Epithelial cell of prostate (primary cell): ENCODE measurements around the gene MMP12.
"Not testable (repeated sequence)": the region's sequence is repeated elsewhere in the genome, so short reads cannot be mapped to it uniquely, and the experiment has no call there.

Source experiments
- DNase-seq: peaks from one replicate; pipeline ENCODE4 v3.0.0-alpha.2; 2011; ENCODE audit warnings: low read depth, low spot score
- H3K27ac ChIP-seq: fragments of 450-650 bp; 2 replicates; pipeline ENCODE4 v1.5.1; 2017; ENCODE audit warnings: mild to moderate bottlenecking

MMP12 gene

DNA sequence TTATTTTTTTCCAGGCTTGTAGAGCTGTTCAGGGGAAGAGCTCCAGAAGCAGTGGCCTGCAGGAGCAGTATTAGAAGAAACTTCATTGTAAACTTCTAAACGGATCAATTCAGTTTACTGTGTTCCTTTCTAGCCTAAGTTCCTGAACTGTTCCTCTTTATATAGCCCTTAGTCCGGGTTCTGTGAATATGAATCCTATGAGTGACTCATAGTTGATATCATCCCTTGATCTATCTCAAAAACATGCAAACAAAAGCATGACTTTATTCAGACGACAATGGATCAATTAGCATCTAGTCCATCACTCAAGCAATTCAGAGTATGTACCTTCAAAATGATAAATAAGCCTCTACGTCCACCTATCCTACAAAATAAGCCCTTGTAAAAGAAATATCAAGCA is at the start of gene MMP12:
TSS of gene MMP12 (minus strand) at position 131 of the 400 bp plus-strand sequence. CDS start at position 86, 45 bp downstream.
- DNase-seq = no peak
- H3K27ac ChIP-seq = no peak within 1 kb of the TSS

DNA sequence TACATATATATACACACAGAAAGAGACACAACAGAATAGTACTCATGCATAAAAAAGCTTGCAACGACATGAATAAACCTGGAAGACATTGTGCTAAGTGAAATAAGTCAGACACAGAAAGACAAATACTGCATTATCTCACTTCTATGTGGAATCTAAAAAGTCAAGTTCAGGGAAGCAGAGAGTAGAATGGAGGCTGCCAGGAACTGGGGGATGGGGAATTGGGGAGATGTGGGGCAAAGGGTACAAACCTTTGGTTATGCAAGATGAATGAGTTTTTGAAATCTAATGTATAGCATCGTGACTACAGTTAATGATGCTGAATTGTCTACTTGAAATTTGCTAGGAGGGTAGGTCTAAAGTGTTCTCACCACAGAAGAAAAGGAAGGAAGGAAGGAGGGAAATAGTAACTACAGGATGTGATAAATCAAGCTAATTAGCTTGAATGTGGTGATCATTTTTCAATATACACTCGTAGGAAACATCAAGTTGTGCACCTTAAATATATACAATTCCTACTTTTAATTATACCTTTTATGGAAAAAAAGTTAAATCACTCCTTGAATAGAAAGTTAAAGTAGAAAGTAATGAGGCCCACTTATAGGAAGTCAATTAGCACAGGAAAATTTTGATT is 46.9 kb upstream of the MMP12 start:
- H3K27ac ChIP-seq = no peak overlapping the region

DNA sequence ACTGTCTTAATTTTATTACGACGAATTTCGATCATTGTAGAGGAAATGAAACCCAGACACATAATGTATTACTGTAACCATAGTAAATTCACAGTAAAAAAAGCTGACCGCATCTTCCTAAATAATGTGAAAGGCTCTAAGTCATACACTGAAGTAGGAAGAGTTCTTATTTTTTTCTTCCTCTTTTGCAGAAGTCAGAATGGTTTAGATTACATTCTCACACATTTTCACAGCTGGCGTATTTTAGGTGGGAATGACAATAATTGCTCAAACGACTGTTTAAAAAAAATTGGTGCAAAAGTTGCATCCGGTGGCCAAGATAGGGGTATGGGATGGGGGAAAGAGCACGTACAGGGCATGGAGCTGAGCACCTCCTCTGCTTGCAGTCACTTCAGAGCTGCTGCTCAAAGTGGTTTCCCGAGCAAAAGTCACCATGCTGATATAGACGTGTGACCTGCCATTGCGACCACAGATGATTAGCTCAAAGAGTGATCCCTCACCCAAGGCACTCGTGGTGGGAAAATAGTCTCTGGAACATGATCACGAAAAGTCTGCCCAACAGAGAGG is 45.4 kb upstream of the MMP12 start:
- no peak for DNase-seq

More for the DNA sequence above, 46.9 kb upstream of the MMP12 start:
- no peak for DNase-seq

DNA sequence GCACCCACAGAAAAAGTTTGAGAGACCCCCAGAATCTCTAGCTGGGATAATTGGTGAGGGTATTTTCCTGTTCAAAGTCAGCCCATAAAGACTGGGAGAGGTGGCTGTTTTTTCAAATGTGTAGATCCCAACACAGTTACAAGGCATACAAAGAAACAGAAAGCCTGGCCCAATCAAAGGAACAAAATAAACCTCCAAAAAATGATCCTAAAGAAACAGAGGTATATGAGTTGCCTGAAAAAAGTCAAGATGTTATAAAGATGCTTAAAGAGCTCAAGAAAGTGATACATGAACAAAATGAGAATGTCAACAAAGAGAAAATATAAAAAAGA is 40.2 kb upstream of the MMP12 start:
- no peak overlapping the region for H3K27ac ChIP-seq
- DNase-seq = no peak

More for the DNA sequence above, 45.4 kb upstream of the MMP12 start:
- H3K27ac ChIP-seq = no peak overlapping the region

DNA sequence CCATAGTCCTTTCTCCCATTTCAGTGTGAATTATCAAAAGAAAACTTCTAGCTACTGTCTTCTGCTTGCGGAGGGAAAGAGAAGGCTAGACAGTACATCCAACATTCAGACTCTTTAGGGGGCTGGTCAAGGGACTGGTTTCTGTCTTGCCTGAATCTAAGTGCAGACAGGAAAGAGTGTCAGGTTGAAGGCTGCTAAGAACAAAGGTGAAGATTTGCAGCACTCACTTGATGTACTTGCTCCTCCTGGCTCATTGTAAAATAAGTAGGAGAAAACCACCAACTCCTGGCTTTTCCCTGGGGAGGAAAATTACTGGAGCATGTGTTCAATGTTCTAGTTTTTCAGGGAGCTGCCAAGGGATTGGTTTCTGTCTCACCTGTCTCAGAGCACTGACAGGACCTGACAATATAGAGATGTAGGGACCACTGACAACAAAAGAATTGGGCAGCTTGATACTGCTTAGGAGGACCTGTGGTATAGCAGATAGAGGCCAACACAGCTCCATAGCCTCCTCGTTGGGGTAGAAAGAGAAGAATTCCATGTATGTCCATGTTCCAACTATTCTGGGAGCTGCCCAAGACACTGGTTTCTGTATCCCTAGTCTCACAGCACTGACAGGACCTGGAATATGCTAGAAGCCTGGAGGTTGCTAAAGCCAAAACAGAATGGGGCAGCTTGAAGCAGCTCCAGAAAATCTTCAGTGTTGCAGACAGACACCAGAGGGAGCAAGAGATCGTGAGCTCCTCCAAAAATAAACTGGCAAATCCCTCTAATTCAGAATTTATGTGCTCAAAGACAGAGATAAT is 39.7 kb upstream of the MMP12 start:
- no peak overlapping the region for H3K27ac ChIP-seq
- no peak for DNase-seq

DNA sequence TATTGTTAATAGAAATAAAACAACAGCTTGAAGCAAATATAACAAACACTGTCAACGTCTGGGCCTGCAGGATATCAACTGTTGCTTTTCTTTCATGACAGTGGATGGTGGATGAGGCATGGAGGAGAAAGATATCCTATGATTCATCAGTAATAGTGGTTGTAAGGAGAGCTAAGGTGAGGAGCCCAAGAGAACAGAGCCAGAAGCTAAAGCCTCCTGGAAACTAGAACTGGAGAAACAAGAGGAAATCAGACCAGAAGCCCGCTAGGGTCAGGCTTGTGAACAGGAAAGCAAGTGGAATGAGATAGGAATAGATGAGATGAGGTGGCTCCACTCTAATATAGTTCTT is 37.7 kb upstream of the MMP12 start:
- DNase-seq = peak; percentile 14
- H3K27ac ChIP-seq = peak overlapping the region; percentile 85

DNA sequence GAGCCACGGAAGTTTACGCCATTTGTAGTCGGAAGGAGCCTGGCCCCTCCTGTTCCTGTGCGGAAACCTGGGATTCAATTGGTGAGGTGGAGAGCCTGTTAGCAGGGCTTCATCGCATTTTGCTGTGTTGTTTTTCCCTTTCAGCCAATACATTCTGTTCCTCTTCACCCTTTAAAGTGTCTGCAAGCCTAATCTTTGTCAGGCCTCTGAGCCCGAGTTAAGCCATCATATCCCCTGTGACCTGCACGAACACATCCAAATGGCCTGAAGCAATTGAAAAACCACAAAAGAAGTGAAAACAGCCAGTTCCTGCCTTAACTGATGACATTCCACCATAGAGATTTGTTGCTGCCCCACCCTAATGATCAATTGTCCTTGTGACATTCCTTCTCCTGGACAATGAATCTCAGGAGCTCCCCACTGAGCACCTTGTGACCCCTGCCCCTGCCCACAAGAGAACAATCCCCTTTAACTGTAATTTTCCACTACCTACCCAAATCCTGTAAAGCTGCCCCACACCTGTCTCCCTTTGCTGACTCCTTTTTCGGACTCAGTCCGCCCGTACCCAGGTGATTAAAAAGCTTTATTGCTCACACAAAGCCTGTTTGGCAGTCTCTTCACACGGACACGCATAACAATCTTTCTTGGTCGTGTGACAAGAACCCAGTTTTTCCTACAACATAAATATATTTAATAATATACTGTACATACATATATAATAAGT is 37.1 kb upstream of the MMP12 start:
- no peak for DNase-seq
- peak overlapping the region; percentile 85 for H3K27ac ChIP-seq

DNA sequence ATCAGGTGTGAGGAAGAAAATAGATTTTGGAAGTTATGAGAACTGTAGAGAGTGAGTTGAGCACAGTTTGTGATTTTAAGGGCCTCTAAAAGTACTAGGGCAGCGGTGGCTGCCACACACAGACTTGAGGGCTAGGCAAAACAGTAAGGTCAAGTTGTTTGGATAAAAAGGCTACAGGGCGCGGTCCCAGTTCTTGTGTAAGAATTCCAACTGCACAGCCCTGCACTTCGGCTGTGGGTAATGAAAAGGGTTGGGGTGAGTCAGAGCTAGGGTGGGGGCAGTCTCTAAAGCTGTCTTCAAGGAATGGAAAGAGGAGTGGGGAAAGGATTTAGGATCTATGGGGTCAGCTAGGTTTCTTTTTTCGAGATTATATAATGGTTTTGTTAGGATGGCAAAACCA is 31.1 kb upstream of the MMP12 start:
- not testable (repeated sequence) for DNase-seq

DNA sequence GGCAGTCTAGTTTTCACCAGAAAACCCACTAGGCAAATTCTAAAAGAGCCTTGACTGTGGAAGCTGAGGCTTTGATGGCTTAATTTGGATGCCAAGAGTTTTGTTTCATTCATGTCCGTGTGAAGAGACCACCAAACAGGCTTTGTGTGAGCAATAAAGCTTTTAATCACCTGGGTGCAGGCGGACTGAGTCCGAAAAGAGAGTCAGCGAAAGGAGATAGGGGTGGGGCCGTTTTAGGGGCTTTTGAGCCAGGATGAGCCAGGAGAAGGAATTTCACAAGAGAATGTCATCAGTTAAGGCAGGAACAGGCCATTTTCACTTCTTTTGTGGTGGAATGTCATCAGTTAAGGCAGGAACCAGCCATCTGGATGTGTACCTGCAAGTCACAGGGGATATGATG is 29.1 kb upstream of the MMP12 start:
- not testable (repeated sequence) for DNase-seq, H3K27ac ChIP-seq

More for the DNA sequence above, 31.1 kb upstream of the MMP12 start:
- not testable (repeated sequence) for H3K27ac ChIP-seq

DNA sequence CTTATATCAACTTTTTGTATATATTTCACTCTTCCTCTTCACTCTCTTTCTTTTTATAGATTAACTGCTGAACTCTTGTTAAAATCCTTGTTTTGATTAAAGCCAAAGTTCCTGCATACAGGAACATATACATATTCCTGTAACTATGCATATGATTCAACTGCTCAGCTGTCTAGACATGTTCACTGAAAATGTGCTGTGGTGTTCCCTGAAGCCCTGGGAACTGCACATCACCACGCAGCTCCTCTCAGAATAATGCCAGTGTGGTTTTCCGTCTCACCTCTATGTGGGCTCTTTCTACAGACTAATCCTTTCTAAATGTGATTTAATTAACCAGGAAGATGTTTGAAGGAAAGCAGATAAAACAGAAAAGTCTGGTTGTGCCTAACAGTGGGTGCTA is 25.6 kb upstream of the MMP12 start:
- H3K27ac ChIP-seq = peak overlapping the region; percentile 38
- DNase-seq = peak; percentile 68

DNA sequence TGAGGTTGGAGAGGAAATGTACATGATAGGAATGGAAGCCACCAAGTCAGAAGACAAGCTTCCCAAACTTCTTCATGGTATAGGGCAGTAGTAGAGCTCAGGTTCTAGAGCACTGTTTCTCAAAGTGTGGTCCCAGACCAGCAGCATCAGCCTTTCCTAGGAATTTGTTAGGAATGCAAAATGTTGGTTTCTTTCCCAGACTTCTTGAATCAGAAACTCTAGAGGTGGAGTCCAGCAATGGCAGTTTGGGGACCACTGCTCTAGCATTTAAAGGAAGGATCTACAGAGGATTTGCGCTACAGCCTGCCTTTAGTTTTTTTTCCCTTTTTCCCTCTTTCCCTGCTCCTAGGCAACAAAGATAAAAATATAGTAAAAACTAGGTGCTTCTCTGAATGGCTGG is 17.0 kb upstream of the MMP12 start:
- DNase-seq = no peak
- H3K27ac ChIP-seq = no peak overlapping the region

DNA sequence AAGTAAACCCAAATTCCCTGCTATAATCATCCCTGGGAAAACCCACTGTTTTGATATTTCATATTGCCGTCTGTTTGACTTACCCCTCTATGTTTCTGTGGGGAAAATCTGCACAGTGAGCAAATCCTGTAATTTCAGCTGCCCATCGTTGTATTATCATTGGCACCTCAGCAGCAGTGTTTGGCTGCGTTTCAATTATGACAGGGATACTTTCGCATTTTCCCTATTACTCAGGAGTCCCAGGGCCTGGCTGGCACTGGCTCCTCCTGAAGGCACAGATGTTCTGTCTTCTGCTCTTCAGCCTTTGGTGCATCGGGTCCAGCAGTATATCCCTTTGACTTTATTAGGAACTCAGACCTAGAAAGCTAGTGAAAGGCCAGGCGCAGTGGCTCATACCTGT is 12.2 kb upstream of the MMP12 start:
- no peak overlapping the region for H3K27ac ChIP-seq
- no peak for DNase-seq

DNA sequence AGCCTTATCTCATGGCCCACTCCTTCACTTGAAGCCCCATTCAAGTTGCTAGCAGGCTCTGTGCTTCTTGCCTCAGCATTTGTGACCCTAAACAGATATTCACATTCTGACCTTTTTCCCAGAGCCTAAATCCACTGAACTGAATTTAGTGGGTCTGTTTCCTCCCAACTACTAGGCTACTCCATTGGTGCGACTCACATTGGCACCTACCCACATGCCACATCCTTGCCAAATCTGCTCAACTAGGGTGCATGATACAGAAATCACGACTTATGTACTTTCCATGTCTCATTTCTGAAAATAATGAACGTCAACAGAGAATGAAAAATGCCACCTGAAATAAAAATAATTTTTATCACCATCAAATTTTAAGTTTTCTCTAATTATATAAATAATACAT is 8.4 kb upstream of the MMP12 start:
- H3K27ac ChIP-seq = peak overlapping the region; percentile 19
- no peak for DNase-seq

DNA sequence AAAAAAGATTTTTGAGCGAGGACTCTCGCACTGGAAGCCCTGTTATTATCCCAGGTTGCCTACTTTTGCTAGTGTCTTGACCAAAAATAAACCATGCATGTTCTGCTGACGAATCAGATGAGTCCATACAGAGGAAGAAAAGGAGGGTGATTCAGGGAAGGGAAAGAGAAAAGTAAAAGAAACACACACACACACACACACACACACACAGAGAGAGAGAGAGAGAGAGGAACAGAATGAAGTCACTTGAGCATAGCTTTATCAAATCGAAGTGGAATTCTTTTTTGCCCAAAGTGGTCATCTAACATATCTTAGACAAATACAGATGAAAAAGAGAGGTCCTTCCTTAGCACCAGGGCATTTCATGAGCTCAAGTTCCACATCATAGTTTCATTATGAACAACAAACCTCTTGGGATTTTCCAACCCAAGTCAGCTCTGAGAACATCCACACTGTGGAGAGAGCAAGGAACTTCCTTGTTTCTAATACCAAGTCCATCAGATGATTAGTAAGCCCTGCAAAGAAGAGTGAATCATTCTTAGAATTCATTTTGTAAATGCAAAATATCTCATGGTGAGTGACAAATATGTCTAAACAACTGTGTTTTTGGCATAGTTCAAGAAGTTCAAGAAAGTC is 7.7 kb upstream of the MMP12 start:
- peak; percentile 48 for DNase-seq
- peak overlapping the region; percentile 19 for H3K27ac ChIP-seq

DNA sequence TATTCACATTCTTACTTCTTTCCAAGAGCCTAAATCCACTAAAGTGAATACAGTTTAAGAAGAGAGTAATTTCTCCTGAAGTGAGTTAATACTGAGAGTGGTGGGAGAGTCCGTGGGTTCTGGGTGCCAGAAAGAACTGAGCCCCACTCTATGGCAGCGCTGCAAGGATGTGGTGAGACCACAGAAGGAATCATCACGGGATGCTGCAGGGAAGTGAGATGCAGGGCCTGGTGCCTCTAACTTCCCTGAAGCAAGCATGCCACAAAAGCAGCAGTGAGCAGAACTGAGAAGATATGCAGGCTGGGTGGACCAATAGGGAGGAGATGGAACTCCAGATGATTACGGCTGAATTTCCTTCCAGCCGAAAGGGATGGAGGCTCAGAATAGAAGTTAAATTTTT is 5.0 kb upstream of the MMP12 start:
- H3K27ac ChIP-seq = no peak overlapping the region
- no peak for DNase-seq

DNA sequence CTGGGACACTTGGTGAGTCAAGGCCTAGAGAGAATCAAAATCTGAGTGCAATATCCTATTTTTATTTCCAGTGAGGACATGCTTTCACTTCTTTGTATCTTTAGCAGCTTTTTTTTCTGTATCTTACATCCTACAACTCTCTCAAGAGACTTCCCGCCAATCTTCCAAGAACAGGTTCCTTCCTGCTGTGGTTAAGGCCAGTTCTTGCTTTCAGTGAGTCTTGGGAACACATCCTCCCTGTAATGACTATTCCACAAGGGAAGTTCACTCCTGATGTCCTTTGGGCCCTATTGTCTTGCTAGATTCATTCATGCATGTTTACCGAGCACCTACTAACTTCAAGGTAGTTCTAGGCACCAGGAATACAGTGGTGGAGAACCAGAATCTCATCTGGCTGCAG is 3.8 kb upstream of the MMP12 start:
- H3K27ac ChIP-seq = no peak overlapping the region
- no peak for DNase-seq

DNA sequence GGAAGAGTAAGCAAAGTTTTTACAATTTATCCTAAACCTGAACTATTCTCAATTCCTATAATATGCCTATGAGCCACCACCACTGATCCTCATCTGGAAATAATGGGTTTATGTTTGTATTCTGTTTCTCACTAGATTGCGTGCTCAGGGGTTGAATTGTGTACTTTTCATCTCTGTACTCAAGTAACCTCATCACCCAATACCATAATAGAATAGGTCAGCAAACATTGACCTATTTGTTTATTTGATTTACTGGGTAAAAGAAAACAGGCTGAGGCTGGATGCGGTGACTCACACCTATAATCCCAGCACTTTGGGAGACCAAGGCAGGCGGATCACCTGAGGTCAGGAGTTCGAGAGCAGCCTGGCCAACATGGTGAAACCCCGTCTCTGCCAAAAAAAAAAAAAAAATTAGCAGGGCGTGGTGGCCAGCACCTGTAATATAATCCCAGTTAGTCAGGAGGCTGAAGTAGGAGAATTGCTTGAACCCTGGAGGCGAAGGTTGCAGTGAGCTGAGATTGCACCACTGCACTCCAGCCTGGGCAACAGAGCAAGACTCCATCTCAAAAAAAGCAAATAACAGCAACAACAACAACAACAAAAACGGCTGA is 5.3 kb downstream of the MMP12 start:
- H3K27ac ChIP-seq, DNase-seq: not testable (repeated sequence)

DNA sequence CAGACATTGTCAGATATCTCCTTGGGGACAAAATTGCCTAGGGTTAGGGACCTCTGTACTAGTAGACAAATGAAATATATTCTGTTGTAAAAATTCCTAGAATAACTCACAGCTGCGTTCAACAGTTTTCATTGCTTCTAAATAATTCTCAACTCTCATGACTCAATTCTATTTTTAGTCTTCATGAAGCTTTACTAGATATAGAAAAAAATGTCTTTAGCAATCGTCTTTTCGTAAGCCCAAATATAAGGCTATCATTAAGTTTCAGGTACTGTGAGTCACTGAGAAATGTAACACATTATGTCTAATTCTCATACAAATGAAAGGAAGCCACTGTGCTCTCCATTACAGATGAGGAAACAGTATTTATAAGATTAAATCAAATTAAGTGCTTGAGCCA is 6.4 kb downstream of the MMP12 start:
- DNase-seq = no peak
- H3K27ac ChIP-seq = no peak overlapping the region

DNA sequence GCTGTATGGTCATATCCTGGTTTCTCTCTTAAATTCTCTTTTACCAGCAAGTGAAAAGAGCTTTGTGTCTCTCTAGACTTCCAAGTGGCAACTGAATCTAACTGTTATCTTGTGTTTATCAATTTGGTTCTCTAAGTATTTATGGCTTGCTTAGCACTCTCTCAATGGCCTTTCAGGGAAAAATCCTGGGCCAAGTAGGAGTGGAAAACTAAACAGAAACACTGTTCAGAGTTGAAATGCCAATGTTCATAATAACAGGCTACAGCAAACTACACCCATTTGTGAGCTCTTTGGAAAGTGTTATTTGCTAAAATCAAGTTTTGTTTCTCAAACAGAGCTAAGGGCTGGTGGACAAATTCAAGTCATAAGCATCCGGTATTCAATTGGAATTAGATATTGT is 10.1 kb downstream of the MMP12 start:
- no peak for DNase-seq
- H3K27ac ChIP-seq = no peak overlapping the region

DNA sequence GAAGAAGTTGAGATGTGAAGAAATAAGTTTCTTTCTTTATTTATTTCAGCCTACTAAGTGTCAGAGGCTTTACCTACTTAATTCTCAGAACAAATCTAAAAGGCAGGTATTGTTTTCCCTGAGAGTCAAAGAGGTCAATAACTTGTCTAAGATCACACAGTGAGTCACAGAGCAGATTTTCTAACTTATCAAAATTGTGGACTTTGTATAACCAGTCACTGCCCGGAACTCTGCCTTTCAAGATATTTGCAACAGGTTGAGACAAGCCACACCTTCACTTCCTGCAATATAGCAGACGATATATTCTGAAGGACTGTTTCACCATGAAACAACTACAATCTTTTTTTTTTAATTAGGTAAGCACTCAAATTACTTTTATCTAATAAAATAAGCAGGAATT is 20.8 kb downstream of the MMP12 start:
- no peak for DNase-seq
- peak overlapping the region; percentile 70 for H3K27ac ChIP-seq
